Hepatocyte (in vitro differentiated cells): ENCODE data around the gene FRMD4B. TPM values are rescaled to one million over a fixed set of nuclear protein-coding genes. Genes with fewer than 3 reads are reported as not detected.

Experiments used
- DNase-seq: peaks from one replicate; pipeline ENCODE4 v3.0.0-alpha.2; 2016; ENCODE audit warnings: low spot score
- H2AFZ ChIP-seq: fragments of 200-600 bp; sonication (generic); 2 replicates; pipeline ENCODE4 v1.6.0; 2016; ENCODE audit warnings: antibody characterized with exemption, mild to moderate bottlenecking
- H3K27ac ChIP-seq: fragments of 200-600 bp; sonication (generic); 2 replicates; pipeline ENCODE4 v1.5.1; 2016; ENCODE audit warnings: mild to moderate bottlenecking
- H3K27me3 ChIP-seq: fragments of 200-600 bp; sonication (generic); 2 replicates; pipeline ENCODE4 v1.6.1; 2016
- H3K36me3 ChIP-seq: fragments of 200-600 bp; sonication (generic); replicated peaks from 2 replicates; pipeline ENCODE4 v1.5.1; 2016; ENCODE audit warnings: low read depth; ENCODE audit not compliant: insufficient read depth
- H3K4me1 ChIP-seq: fragments of 200-600 bp; sonication (generic); 2 replicates; pipeline ENCODE4 v1.5.1; 2016; ENCODE audit warnings: mild to moderate bottlenecking, moderate library complexity; ENCODE audit not compliant: insufficient read depth
- H3K4me2 ChIP-seq: fragments of 200-600 bp; sonication (generic); 2 replicates; pipeline ENCODE4 v1.6.0; 2016
- H3K4me3 ChIP-seq: fragments of 200-600 bp; sonication (generic); 2 replicates; pipeline ENCODE4 v1.5.1; 2016; ENCODE audit warnings: mild to moderate bottlenecking
- H3K79me2 ChIP-seq: fragments of 200-600 bp; sonication (generic); 2 replicates; pipeline ENCODE4 v1.6.0; 2017; ENCODE audit warnings: mild to moderate bottlenecking
- H3K9me2 ChIP-seq: fragments of 200-600 bp; sonication (generic); replicated peaks from 2 replicates; pipeline ENCODE4 v1.6.0; 2017; ENCODE audit warnings: mild to moderate bottlenecking; ENCODE audit not compliant: insufficient read depth
- H3K9me3 ChIP-seq: fragments of 200-600 bp; sonication (generic); 2 replicates; pipeline ENCODE4 v1.5.1; 2016; ENCODE audit warnings: low read depth, mild to moderate bottlenecking
- H4K20me1 ChIP-seq: fragments of 200-600 bp; sonication (generic); 2 replicates; pipeline ENCODE4 v1.6.0; 2016; ENCODE audit warnings: mild to moderate bottlenecking; ENCODE audit not compliant: insufficient read depth, poor library complexity, severe bottlenecking
- EZH2 ChIP-seq: fragments of 200-600 bp; sonication (generic); IDR thresholded peaks from 2 replicates; pipeline ENCODE4 v1.6.1; 2016; ENCODE audit warnings: antibody characterized with exemption, mild to moderate bottlenecking, borderline replicate concordance
- EZH2phosphoT487 ChIP-seq: fragments of 200-600 bp; sonication (generic); IDR thresholded peaks from one replicate; pipeline ENCODE4 v1.6.1; 2018; ENCODE audit warnings: antibody characterized with exemption, mild to moderate bottlenecking, low read depth, moderate library complexity; ENCODE audit not compliant: unreplicated experiment, severe bottlenecking
- WGBS: methylation state at CpG from one replicate; pipeline ENCODE4 v1.1.6; 2016; ENCODE audit warnings: low lambda C conversion rate; ENCODE audit errors: missing lambda C conversion rate; 5-methylcytosine and 5-hydroxymethylcytosine counted together
- polyA plus RNA-seq: library from polyadenylated mRNA; unstranded; fragments of >200 nt; fragmentation: Nextera tagmentation; extraction: Ambion mirVana; gene quantifications from 2 replicates; pipeline ENCODE4 v1.2.1, GENCODE V29; 2016
- total RNA-seq: library from RNA; depleted of rRNA; stranded (reverse); fragments of >200 nt; gene quantifications from 2 replicates; pipeline ENCODE4 v1.2.3, GENCODE V29; 2014
- TF ChIP-seq, protein P1 (sequence below): fragments of 200-600 bp; sonication (generic); IDR thresholded peaks from 2 replicates; pipeline ENCODE4 v1.5.1; 2016; ENCODE audit warnings: antibody characterized with exemption, mild to moderate bottlenecking; ENCODE audit not compliant: poor library complexity

FRMD4B gene
- total and polyA plus RNA-seq, 2 experiments from 2014 or later, result 10.8 to 28.1 TPM

DNA sequence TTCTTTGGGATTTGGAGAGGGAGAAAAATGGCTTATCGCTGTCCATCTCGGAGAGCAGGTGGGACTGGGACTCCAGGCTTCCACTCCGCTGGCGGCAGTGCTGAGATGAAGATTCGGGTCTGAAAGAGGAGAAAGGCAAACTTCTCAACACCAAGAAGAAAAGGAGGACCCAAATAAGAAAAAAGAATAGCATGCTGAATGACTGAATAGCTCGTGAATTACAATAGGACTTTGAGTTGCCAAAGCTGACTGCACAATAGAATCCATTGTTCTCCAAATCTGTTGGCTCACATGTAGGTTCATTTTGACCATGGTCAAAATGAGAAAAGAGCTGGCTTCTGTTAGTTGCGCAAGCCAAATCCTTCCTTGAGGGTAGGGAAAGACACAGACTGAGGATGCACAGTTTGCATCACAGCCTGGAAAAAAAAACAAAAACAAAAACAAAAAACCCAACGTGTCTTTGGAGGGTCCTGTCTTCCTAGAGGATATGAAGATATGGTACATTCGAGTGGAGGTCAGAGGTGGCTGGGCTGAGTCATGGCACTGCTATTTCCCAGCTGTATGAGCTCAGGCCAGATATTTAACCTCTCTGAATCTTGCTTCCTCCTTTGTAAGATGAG, 204.2 kb downstream of the FRMD4B start:
- Histone ChIP-seq H3K9me3 (no peaks in the 10 kb centered on the region), H4K20me1 (no peaks in the 10 kb centered on the region), H3K27me3 (no peaks in the 10 kb centered on the region), H2AFZ (no peak overlapping the region), H3K9me2 (no peaks in the 10 kb centered on the region), H3K79me2 (no peaks in the 10 kb centered on the region), H3K4me3 (no peak overlapping the region), H3K27ac (peak overlapping the region; percentile 29), H3K36me3 (no peaks in the 10 kb centered on the region), H3K4me2 (no peak overlapping the region), H3K4me1 (peaks cover 22% of the 10 kb centered on the region)
- TF ChIP-seq, protein P1, sequence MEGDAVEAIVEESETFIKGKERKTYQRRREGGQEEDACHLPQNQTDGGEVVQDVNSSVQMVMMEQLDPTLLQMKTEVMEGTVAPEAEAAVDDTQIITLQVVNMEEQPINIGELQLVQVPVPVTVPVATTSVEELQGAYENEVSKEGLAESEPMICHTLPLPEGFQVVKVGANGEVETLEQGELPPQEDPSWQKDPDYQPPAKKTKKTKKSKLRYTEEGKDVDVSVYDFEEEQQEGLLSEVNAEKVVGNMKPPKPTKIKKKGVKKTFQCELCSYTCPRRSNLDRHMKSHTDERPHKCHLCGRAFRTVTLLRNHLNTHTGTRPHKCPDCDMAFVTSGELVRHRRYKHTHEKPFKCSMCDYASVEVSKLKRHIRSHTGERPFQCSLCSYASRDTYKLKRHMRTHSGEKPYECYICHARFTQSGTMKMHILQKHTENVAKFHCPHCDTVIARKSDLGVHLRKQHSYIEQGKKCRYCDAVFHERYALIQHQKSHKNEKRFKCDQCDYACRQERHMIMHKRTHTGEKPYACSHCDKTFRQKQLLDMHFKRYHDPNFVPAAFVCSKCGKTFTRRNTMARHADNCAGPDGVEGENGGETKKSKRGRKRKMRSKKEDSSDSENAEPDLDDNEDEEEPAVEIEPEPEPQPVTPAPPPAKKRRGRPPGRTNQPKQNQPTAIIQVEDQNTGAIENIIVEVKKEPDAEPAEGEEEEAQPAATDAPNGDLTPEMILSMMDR, result no peak
- TF ChIP-seq EZH2, result no peak
- TF ChIP-seq EZH2phosphoT487, result no peak
- WGBS, result 78% methylated on average over 9 of the region's 9 CpGs
- DNase-seq, result peak; percentile 48

GRCh38 chr3:69180869-69181591, 204.9 kb downstream of the FRMD4B start:
- H3K4me3 ChIP-seq, result no peak overlapping the region
- no peak for DNase-seq
- no peaks in the 10 kb centered on the region for H3K9me3 ChIP-seq
- H3K79me2 ChIP-seq, result peaks cover 5% of the 10 kb centered on the region
- H3K4me2 ChIP-seq, result no peak overlapping the region
- no peaks in the 10 kb centered on the region for H3K27me3 ChIP-seq
- H3K4me1 ChIP-seq, result peaks cover 22% of the 10 kb centered on the region
- no peaks in the 10 kb centered on the region for H3K9me2 ChIP-seq
- no peaks in the 10 kb centered on the region for H4K20me1 ChIP-seq
- WGBS, result 88% methylated on average over 23 of the region's 23 CpGs
- TF ChIP-seq EZH2, result no peak
- TF ChIP-seq, protein P1, result no peak
- no peak for TF ChIP-seq EZH2phosphoT487
- peak overlapping the region; percentile 85 for H3K27ac ChIP-seq
- no peaks in the 10 kb centered on the region for H3K36me3 ChIP-seq
- no peak overlapping the region for H2AFZ ChIP-seq

DNA sequence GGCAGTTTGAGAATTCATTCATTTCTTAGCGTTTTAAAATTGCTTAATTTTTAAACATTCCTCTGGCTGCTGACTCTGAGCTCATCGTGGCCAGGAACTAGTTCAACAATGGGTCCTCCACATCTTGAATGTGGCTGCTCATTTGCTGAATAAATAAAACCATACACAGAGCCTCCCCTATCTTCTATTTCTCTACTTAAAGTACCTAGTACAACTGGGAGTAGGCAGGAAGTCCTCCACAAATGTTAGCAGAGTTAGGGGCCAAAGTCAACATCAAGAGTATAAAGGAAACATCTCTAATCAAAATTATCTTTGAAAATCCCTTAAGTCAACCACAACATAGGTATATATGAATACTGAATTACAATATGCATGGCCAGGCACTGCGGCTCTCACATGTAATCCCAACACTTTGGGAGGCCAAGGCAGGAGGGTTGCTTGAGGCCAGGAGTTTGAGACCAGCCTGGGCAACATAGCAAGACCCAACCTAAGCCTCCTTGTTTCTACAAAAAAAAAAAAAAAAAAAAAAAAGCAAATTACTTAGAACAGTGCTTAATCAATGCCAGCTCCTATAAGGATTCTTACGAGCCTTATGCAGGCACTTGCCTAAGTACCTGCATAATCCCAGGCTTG, 206.0 kb downstream of the FRMD4B start:
- 68% methylated on average over 4 of the region's 4 CpGs for WGBS
- no peaks in the 10 kb centered on the region for H3K9me3 ChIP-seq
- H3K27ac ChIP-seq, result peak overlapping the region; percentile 85
- peak overlapping the region; percentile 39 for H3K4me2 ChIP-seq
- no peaks in the 10 kb centered on the region for H3K36me3 ChIP-seq
- peaks cover 5% of the 10 kb centered on the region for H3K79me2 ChIP-seq
- no peak overlapping the region for H3K4me3 ChIP-seq
- no peak overlapping the region for H2AFZ ChIP-seq
- TF ChIP-seq EZH2, result no peak
- no peak for TF ChIP-seq EZH2phosphoT487
- TF ChIP-seq, protein P1, result no peak
- no peak for DNase-seq
- no peaks in the 10 kb centered on the region for H3K27me3 ChIP-seq
- H4K20me1 ChIP-seq, result no peaks in the 10 kb centered on the region
- H3K9me2 ChIP-seq, result no peaks in the 10 kb centered on the region
- H3K4me1 ChIP-seq, result peaks cover 22% of the 10 kb centered on the region
